Smooth muscle cell of the pulmonary artery (primary cell): ENCODE data around the gene HLA-DQA1. TPM values are rescaled to one million over a fixed set of nuclear protein-coding genes. Genes with fewer than 3 reads are reported as not detected.

ENCODE experiments used
- total RNA-seq: library from RNA; depleted of rRNA; stranded (reverse); fragments of >200 nt; gene quantifications from 2 replicates; pipeline ENCODE4 v1.2.3, GENCODE V29; 2014

Gene HLA-DQA1
- 0.20 TPM in 1 of 2 replicates, not detected in the other for total RNA-seq

DNA sequence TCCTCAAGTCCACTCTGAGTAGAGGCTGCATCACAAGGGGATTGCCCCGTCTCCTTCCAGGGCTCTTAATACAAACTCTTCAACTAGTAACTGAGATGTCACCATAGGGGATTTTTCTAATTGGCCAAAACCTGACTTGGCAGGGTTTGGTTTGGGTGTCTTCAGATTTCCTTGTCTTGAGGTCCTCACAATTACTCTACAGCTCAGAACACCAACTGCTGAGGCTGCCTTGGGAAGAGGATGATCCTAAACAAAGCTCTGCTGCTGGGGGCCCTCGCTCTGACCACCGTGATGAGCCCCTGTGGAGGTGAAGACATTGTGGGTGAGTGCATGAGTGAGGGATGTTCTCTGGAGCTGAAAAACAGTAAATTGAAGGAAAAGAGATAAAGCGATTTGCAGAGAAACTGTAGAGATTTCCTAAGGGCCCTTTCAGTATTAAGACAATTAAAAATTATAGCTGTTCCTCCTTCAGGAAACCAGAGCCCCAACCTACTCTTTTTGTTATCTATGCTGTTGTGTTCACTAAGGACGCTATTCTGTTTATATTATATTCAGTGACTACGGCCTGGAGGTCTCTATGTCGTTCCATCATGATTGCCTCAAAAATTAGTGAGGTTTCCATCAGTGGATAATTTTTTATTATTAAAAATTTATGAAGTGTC lies at the start of gene HLA-DQA1:
Gene HLA-DQA1 (plus strand): TSS at position 188 of the 662 bp plus-strand sequence. CDS start 53 bp downstream, at position 241.

DNA sequence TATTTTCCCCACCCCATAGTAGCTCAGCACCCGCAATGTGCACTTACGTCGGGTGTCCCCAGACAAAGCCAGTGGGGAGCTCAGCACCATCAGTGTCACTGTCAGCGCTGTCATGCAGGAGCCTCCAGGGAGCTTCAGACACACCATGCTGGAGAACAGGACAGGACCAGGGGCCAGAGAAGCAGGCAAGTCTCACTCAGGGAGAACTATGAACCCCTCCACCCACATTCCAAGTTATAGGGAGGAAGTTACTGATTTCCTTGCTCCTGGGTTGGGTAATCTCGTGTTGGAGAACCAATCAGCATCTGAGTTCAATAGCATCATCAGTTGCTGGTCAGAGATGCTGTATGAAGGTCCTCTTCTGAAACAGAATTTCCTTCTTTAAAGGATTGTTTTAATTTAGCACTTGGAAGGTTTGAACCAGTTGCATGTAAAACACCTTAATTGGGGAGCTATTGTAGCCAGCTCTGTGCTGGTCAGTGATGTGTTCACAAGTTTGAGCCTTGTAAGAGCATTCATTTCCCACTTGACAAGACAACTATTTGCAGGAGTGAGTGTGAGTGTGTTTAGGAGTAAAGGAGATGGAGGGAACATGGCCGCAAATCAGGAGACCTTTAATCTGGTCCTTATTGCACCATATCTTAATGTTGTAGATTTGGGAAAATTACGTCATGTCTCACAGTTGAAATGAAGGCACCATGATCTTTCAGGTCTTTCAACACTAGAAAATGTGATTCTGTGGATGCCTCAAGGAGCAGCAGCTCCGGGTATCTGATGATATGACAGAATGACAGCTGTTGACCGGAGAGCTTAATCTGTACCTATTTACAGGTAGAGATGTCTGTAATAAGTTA lies 47.4 kb upstream of the HLA-DQA1 start, which contains the start of gene HLA-DRB1:
Gene HLA-DRB1 (minus strand): TSS at position 253 of the 854 bp plus-strand sequence. CDS start 106 bp downstream, at position 147.

DNA sequence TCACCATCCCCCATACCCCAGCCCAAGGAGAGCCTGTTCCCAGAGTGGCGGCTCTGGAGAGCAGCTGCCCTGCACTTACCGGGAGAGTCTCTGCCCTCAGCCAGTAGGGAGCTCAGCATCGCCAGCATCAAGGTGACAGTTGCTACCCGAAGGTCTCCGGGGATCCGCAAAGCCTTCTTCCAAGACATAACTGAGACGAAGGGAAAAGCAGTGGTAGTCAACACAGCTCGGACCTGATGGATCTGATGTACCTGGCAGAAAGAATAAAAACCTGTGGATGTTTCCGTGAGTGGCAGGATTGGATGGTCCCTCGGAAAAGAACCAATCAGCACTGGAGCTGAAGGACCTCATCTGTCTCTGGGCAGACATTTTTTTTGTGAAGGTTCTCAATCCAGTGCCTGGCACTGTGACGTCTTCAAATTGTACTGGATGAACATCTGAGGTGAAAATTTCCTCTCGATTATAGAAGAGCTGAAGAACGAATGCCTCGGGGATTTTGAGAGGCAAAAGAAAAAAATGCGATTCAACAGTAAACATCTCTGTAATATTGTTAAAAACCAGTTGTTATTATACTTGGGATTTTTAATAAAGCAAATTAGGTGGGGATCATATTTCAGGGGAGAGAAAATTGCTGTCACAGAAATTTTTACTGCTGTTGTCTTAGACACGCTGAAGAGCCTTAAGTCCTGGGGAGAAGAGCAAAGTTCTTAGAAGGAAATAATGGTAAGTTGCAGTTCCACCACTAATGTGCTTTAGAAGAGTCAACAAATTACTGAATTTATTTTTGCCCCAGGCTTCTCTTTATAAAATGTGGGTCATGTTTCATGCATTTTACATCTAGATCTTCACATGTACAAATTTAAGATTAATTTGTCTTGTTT lies 29.5 kb downstream of the HLA-DQA1 start, which contains the start of gene HLA-DQB1:
Gene HLA-DQB1 (minus strand): TSS at position 238 of the 881 bp plus-strand sequence. CDS start 50 bp downstream, at position 188.

Other genes with a start within 250 kb of the HLA-DQA1 start
- gene BTNL2, start 230.2 kb upstream of the HLA-DQA1 start, total RNA-seq: not detected in 2 replicates
- gene HLA-DRA, start 197.5 kb upstream of the HLA-DQA1 start, total RNA-seq: 0.07 and 5.2 TPM in 2 replicates
- not detected in 2 replicates for gene HLA-DRB5, start 107.1 kb upstream of the HLA-DQA1 start, total RNA-seq
- gene HLA-DRB1, start 47.6 kb upstream of the HLA-DQA1 start, total RNA-seq: 1.3 TPM in 1 of 2 replicates, not detected in the other
- gene HLA-DQB1, start 29.3 kb downstream of the HLA-DQA1 start, total RNA-seq: not detected in 2 replicates
- not detected in 2 replicates for gene HLA-DQA2, start 104.0 kb downstream of the HLA-DQA1 start, total RNA-seq
- gene HLA-DQB2, start 126.1 kb downstream of the HLA-DQA1 start, total RNA-seq: not detected in 2 replicates
- 0.10 and 0.20 TPM in 2 replicates for gene HLA-DOB, start 179.6 kb downstream of the HLA-DQA1 start, total RNA-seq
- gene TAP2, start 201.3 kb downstream of the HLA-DQA1 start, total RNA-seq: 19.5 and 33.5 TPM in 2 replicates
- 33.5 and 35.4 TPM in 2 replicates for gene PSMB8, start 206.6 kb downstream of the HLA-DQA1 start, total RNA-seq
- gene TAP1, start 216.3 kb downstream of the HLA-DQA1 start, total RNA-seq: 41.1 and 52.4 TPM in 2 replicates
- gene PSMB9, start 216.8 kb downstream of the HLA-DQA1 start, total RNA-seq: 13.4 and 23.3 TPM in 2 replicates